ENCODE data around the gene MACROD2. TPM values are rescaled to one million over a fixed set of nuclear protein-coding genes. Genes with fewer than 3 reads are reported as not detected.

Gene MACROD2
- total RNA-seq, 1 donor from 2014 or later = 2.4 TPM

DNA sequence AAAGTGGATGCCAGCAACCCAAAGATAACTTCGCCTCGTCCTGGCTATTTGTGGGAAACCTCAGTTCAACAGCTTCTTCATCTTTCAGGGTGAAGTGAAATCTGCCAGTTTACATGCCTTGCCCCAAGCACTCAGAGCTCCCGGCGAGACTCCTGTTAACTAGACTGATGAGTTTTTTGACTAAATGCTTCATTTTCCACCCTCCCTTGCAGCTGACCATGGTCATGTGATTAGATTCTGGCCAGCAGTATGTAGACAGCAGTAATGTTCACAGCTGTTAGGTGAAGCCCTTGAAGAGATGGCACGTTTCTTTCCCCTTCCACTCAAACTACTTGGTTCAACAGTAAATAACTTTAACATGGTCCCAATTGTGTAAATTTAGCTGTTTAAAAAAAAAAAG lies 1060.9 kb downstream of the MACROD2 start:
- FAIRE-seq (no peak), DNase-seq (ENCODE audit: low read depth) (no peak)
- no peak overlapping the region for H3K27ac ChIP-seq (ENCODE audit: low read depth, low read length)
- peaks cover 13% of the 10 kb centered on the region for H3K9me3 Mint-ChIP-seq (ENCODE audit: unreplicated experiment)
- no peak overlapping the region for H2AFZ ChIP-seq (ENCODE audit: low read depth, low read length)
- no peak overlapping the region for H3K4me2 ChIP-seq (ENCODE audit: low read length)
- no peak overlapping the region for H3K27ac Mint-ChIP-seq (ENCODE audit: unreplicated experiment)
- no peaks in the 10 kb centered on the region for H3K4me1 ChIP-seq (ENCODE audit: insufficient read depth, low read length)
- no peaks in the 10 kb centered on the region for H3K4me1 Mint-ChIP-seq (ENCODE audit: low read depth, unreplicated experiment)
- no peaks in the 10 kb centered on the region for H3K36me3 ChIP-seq (ENCODE audit: insufficient read depth, low read length)
- no peak overlapping the region for H3K9ac ChIP-seq (ENCODE audit: low read length)
- no peaks in the 10 kb centered on the region for H3K27me3 ChIP-seq (ENCODE audit: insufficient read depth, low read length)
- no peaks in the 10 kb centered on the region for H3K79me2 ChIP-seq (ENCODE audit: insufficient read depth, low read length)
- H3K9me3 ChIP-seq (ENCODE audit: insufficient read depth, low read depth, low read length) = peaks cover 2% of the 10 kb centered on the region
- no peak overlapping the region for H3K4me3 ChIP-seq (ENCODE audit: insufficient read depth, low read depth, low read length)
- peaks cover 5% of the 10 kb centered on the region for H3K27me3 Mint-ChIP-seq (ENCODE audit: low read depth, unreplicated experiment)
- no peaks in the 10 kb centered on the region for H4K20me1 ChIP-seq (ENCODE audit: insufficient read depth, low read length)
- H3K4me3 Mint-ChIP-seq (ENCODE audit: unreplicated experiment) = no peak overlapping the region
- TF ChIP-seq, protein P1, sequence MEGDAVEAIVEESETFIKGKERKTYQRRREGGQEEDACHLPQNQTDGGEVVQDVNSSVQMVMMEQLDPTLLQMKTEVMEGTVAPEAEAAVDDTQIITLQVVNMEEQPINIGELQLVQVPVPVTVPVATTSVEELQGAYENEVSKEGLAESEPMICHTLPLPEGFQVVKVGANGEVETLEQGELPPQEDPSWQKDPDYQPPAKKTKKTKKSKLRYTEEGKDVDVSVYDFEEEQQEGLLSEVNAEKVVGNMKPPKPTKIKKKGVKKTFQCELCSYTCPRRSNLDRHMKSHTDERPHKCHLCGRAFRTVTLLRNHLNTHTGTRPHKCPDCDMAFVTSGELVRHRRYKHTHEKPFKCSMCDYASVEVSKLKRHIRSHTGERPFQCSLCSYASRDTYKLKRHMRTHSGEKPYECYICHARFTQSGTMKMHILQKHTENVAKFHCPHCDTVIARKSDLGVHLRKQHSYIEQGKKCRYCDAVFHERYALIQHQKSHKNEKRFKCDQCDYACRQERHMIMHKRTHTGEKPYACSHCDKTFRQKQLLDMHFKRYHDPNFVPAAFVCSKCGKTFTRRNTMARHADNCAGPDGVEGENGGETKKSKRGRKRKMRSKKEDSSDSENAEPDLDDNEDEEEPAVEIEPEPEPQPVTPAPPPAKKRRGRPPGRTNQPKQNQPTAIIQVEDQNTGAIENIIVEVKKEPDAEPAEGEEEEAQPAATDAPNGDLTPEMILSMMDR (IDR thresholded peaks at IDR 0.05; ENCODE audit: insufficient read depth, low read depth, low read length) = no peak
- TF ChIP-seq EZH2 (IDR thresholded peaks at IDR 0.05; ENCODE audit: insufficient read depth, low read length) = no peak
- peaks cover 2% of the 10 kb centered on the region for H3K36me3 Mint-ChIP-seq (ENCODE audit: low read depth, unreplicated experiment)

DNA sequence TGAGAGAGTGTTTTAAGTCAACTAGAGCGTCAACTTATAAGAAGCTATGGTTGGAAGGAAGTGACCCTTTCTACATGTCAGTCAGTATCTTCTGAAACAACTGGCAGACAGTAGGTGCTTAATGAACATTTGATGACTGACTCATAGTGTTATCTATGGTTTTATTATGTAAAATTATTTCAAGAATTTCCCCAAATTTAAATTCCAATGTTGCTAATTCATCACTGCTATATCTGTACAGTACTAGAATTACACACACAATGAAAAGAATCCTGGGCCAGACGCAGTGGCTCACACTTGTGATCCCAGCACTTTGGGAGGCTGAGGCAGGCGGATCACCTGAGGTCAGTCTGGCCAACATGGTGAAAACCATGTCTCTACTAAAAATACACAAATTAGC lies 1063.5 kb downstream of the MACROD2 start:
- FAIRE-seq (no peak), DNase-seq (ENCODE audit: low read depth) (no peak)
- no peaks in the 10 kb centered on the region for H3K9me3 ChIP-seq (ENCODE audit: insufficient read depth, low read depth, low read length)
- H3K36me3 ChIP-seq (ENCODE audit: insufficient read depth, low read length) = no peaks in the 10 kb centered on the region
- no peak overlapping the region for H3K27ac Mint-ChIP-seq (ENCODE audit: unreplicated experiment)
- no peak for TF ChIP-seq EZH2 (IDR thresholded peaks at IDR 0.05; ENCODE audit: insufficient read depth, low read length)
- TF ChIP-seq, protein P1 (IDR thresholded peaks at IDR 0.05; ENCODE audit: insufficient read depth, low read depth, low read length) = no peak
- H3K36me3 Mint-ChIP-seq (ENCODE audit: low read depth, unreplicated experiment) = peaks cover 2% of the 10 kb centered on the region
- no peak overlapping the region for H3K9ac ChIP-seq (ENCODE audit: low read length)
- peaks cover 3% of the 10 kb centered on the region for H3K9me3 Mint-ChIP-seq (ENCODE audit: unreplicated experiment)
- no peak overlapping the region for H3K4me3 ChIP-seq (ENCODE audit: insufficient read depth, low read depth, low read length)
- no peaks in the 10 kb centered on the region for H3K4me1 ChIP-seq (ENCODE audit: insufficient read depth, low read length)
- H3K27ac ChIP-seq (ENCODE audit: low read depth, low read length) = no peak overlapping the region
- H3K4me1 Mint-ChIP-seq (ENCODE audit: low read depth, unreplicated experiment) = no peaks in the 10 kb centered on the region
- H3K27me3 Mint-ChIP-seq (ENCODE audit: low read depth, unreplicated experiment) = peaks cover 7% of the 10 kb centered on the region
- H3K27me3 ChIP-seq (ENCODE audit: insufficient read depth, low read length) = no peaks in the 10 kb centered on the region
- H3K4me3 Mint-ChIP-seq (ENCODE audit: unreplicated experiment) = no peak overlapping the region
- no peaks in the 10 kb centered on the region for H3K79me2 ChIP-seq (ENCODE audit: insufficient read depth, low read length)
- H4K20me1 ChIP-seq (ENCODE audit: insufficient read depth, low read length) = no peaks in the 10 kb centered on the region
- H2AFZ ChIP-seq (ENCODE audit: low read depth, low read length) = no peak overlapping the region
- no peak overlapping the region for H3K4me2 ChIP-seq (ENCODE audit: low read length)

DNA sequence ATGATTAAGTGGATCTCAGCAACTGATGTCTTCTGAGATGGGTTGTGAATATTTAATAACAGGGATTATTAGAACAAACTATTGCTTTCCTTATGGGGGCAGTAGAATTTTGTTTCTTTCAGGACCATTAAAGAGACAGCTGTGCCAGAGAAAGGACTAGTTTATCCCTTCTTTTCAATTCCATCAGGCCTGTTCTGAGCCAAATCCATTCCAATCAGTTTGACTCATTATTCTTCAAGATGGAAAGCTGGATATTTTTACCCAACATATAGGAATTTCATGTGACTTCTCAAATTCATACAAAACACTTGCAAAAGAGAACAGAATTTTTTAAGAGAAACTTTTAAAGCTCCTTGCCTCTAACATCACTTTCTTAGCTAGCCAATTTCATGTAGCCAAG lies 1064.1 kb downstream of the MACROD2 start:
- H4K20me1 ChIP-seq (ENCODE audit: insufficient read depth, low read length) = no peaks in the 10 kb centered on the region
- FAIRE-seq (no peak), DNase-seq (ENCODE audit: low read depth) (no peak)
- H3K4me3 ChIP-seq (ENCODE audit: insufficient read depth, low read depth, low read length) = no peak overlapping the region
- peaks cover 3% of the 10 kb centered on the region for H3K9me3 Mint-ChIP-seq (ENCODE audit: unreplicated experiment)
- TF ChIP-seq, protein P1 (IDR thresholded peaks at IDR 0.05; ENCODE audit: insufficient read depth, low read depth, low read length) = no peak
- no peak for TF ChIP-seq EZH2 (IDR thresholded peaks at IDR 0.05; ENCODE audit: insufficient read depth, low read length)
- no peaks in the 10 kb centered on the region for H3K9me3 ChIP-seq (ENCODE audit: insufficient read depth, low read depth, low read length)
- H3K27me3 Mint-ChIP-seq (ENCODE audit: low read depth, unreplicated experiment) = peaks cover 8% of the 10 kb centered on the region
- H3K27me3 ChIP-seq (ENCODE audit: insufficient read depth, low read length) = no peaks in the 10 kb centered on the region
- H3K36me3 ChIP-seq (ENCODE audit: insufficient read depth, low read length) = no peaks in the 10 kb centered on the region
- H3K4me3 Mint-ChIP-seq (ENCODE audit: unreplicated experiment) = no peak overlapping the region
- H3K27ac Mint-ChIP-seq (ENCODE audit: unreplicated experiment) = no peak overlapping the region
- no peak overlapping the region for H2AFZ ChIP-seq (ENCODE audit: low read depth, low read length)
- H3K36me3 Mint-ChIP-seq (ENCODE audit: low read depth, unreplicated experiment) = peaks cover 2% of the 10 kb centered on the region
- no peak overlapping the region for H3K27ac ChIP-seq (ENCODE audit: low read depth, low read length)
- no peak overlapping the region for H3K4me2 ChIP-seq (ENCODE audit: low read length)
- no peaks in the 10 kb centered on the region for H3K4me1 Mint-ChIP-seq (ENCODE audit: low read depth, unreplicated experiment)
- no peaks in the 10 kb centered on the region for H3K4me1 ChIP-seq (ENCODE audit: insufficient read depth, low read length)
- H3K79me2 ChIP-seq (ENCODE audit: insufficient read depth, low read length) = no peaks in the 10 kb centered on the region
- H3K9ac ChIP-seq (ENCODE audit: low read length) = no peak overlapping the region
